Uterus (tissue), 2 donors: ENCODE results near the gene HOXB4.

Experiments
- POLR2A ChIP-seq, 2 donors: fragments of 450-650 bp; IDR thresholded peaks; one replicate each; pipeline ENCODE4 v1.6.1; 2016; ENCODE audit warnings: antibody characterized with exemption in 2 of 2, mild to moderate bottlenecking in 1 of 2, moderate library complexity in 1 of 2
- TF ChIP-seq, protein P1 (sequence below), 4 experiments: fragments of 200-600 bp in 2 of 4; fragments of 450-650 bp in 2 of 4; sonication (generic) in 2 of 4; IDR thresholded peaks; one replicate each; pipeline ENCODE4 v1.5.1; 2016 to 2019; ENCODE audit warnings: antibody characterized with exemption in 4 of 4, mild to moderate bottlenecking in 2 of 4, moderate library complexity in 1 of 4

DNA sequence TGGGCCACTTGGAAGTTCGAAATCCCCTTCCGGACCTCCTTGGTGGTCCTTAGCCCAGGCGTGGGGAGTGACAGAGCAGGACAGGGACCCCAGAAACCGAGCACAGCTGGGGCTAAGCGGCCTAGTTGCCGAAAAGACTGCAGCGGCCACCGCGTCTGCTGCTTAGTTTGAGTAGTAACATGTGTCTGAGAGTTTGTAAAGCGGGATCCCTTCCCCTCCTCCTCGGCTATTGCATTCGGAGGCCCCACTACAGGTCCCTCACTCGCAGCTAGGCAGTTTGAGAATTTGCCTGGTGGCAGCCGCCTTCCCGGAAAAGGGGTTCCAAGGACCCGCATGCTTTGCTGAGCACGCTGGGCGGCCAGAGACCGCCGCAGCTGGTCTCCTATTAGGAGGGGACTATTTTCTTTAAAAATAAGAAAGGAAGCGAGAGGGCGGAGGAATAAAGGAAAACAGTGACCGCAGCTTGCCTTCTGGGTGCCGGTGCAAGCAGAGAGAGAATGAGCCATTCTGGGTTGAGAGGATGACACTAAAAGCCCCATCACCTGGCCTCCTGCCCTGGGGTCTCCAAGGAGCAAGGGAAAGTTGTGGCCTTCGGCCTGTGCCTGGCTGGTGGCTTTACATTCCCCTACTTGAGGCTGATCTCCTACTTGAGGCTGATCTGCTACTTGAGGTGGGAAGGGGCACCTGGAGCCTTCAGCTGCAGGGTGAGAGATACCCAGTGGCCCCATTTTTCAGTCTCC lies 16.6 kb upstream of the HOXB4 start:
- TF ChIP-seq, protein P1, sequence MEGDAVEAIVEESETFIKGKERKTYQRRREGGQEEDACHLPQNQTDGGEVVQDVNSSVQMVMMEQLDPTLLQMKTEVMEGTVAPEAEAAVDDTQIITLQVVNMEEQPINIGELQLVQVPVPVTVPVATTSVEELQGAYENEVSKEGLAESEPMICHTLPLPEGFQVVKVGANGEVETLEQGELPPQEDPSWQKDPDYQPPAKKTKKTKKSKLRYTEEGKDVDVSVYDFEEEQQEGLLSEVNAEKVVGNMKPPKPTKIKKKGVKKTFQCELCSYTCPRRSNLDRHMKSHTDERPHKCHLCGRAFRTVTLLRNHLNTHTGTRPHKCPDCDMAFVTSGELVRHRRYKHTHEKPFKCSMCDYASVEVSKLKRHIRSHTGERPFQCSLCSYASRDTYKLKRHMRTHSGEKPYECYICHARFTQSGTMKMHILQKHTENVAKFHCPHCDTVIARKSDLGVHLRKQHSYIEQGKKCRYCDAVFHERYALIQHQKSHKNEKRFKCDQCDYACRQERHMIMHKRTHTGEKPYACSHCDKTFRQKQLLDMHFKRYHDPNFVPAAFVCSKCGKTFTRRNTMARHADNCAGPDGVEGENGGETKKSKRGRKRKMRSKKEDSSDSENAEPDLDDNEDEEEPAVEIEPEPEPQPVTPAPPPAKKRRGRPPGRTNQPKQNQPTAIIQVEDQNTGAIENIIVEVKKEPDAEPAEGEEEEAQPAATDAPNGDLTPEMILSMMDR (IDR thresholded peaks at IDR 0.05): no peak
- TF ChIP-seq POLR2A (IDR thresholded peaks at IDR 0.05): no peak
